ENCODE measurements around the gene EBLN2.

EBLN2 gene

GRCh38 chr3:73061416-73061815, at the start of gene EBLN2:
EBLN2 (plus strand) TSS chr3:73061659; CDS start chr3:73062082, 423 bp downstream.
- Histone ChIP-seq H3K9me3 (ENCODE audit: control insufficient read depth, insufficient read depth, low read length) (no peaks in the 10 kb centered on the region), H3K36me3 (ENCODE audit: control insufficient read depth, low read length) (peaks cover 77% of the 10 kb centered on the region), H4K20me1 (ENCODE audit: control insufficient read depth, insufficient read depth, low read depth, low read length) (peaks cover 15% of the 10 kb centered on the region), H3K9me2 (replicated peaks; ENCODE audit: control insufficient read depth, low read length) (no peaks in the 10 kb centered on the region), H3K27me3 (ENCODE audit: control insufficient read depth, low read length) (no peaks in the 10 kb centered on the region), H3K4me3 (ENCODE audit: low read length) (no peak within 1 kb of the TSS), H3F3A (ENCODE audit: control insufficient read depth, insufficient read depth) (0 out of 2 replicates have a peak, but pooled peaks cover 5% of the 10 kb centered on the region), H3K79me2 (ENCODE audit: control insufficient read depth, low read length) (peaks cover 39% of the 10 kb centered on the region), H3K4me2 (ENCODE audit: low read length) (no peak within 1 kb of the TSS), H3K4me1 (ENCODE audit: control insufficient read depth, low read length) (no peaks in the 10 kb centered on the region), H3K27ac (ENCODE audit: low read depth, low read length) (no peak within 1 kb of the TSS)
- TF ChIP-seq CTCF (IDR thresholded peaks at IDR 0.05; ENCODE audit: low read depth, low read length, poor library complexity, severe bottlenecking), result no peak

GRCh38 chr3:73018298-73018697, 43.2 kb upstream of the EBLN2 start:
- H3K4me1 ChIP-seq (ENCODE audit: control insufficient read depth, low read length), result no peaks in the 10 kb centered on the region
- no peaks in the 10 kb centered on the region for H3K9me3 ChIP-seq (ENCODE audit: control insufficient read depth, insufficient read depth, low read length)
- peaks cover 100% of the 10 kb centered on the region for H3K79me2 ChIP-seq (ENCODE audit: control insufficient read depth, low read length)
- no peak overlapping the region for H3K27ac ChIP-seq (ENCODE audit: low read depth, low read length)
- TF ChIP-seq EZH2phosphoT487 (IDR thresholded peaks at IDR 0.05; ENCODE audit: borderline replicate concordance, low read length), result no peak
- no peak for TF ChIP-seq CTCF (IDR thresholded peaks at IDR 0.05; ENCODE audit: low read depth, low read length, poor library complexity, severe bottlenecking)
- H3K9me2 ChIP-seq (replicated peaks; ENCODE audit: control insufficient read depth, low read length), result no peaks in the 10 kb centered on the region
- peaks cover 57% of the 10 kb centered on the region for H3K36me3 ChIP-seq (ENCODE audit: control insufficient read depth, low read length)
- no peak overlapping the region for H3K4me3 ChIP-seq (ENCODE audit: low read length)
- no peak overlapping the region for H3K4me2 ChIP-seq (ENCODE audit: low read length)
- H4K20me1 ChIP-seq (ENCODE audit: control insufficient read depth, insufficient read depth, low read depth, low read length), result peaks cover 30% of the 10 kb centered on the region
- no peaks in the 10 kb centered on the region for H3F3A ChIP-seq (ENCODE audit: control insufficient read depth, insufficient read depth)
- H3K27me3 ChIP-seq (ENCODE audit: control insufficient read depth, low read length), result no peaks in the 10 kb centered on the region

- TF ChIP-seq CTCF (IDR thresholded peaks at IDR 0.05; ENCODE audit: low read depth, low read length, poor library complexity, severe bottlenecking) (no peak), EZH2phosphoT487 (IDR thresholded peaks at IDR 0.05; ENCODE audit: borderline replicate concordance, low read length) (no peak)
- Histone ChIP-seq H3K79me2 (ENCODE audit: control insufficient read depth, low read length) (peaks cover 100% of the 10 kb centered on the region), H3K27ac (ENCODE audit: low read depth, low read length) (no peak overlapping the region), H3K9me2 (replicated peaks; ENCODE audit: control insufficient read depth, low read length) (no peaks in the 10 kb centered on the region), H4K20me1 (ENCODE audit: control insufficient read depth, insufficient read depth, low read depth, low read length) (peaks cover 30% of the 10 kb centered on the region), H3K4me2 (ENCODE audit: low read length) (no peak overlapping the region), H3K4me1 (ENCODE audit: control insufficient read depth, low read length) (no peaks in the 10 kb centered on the region), H3K36me3 (ENCODE audit: control insufficient read depth, low read length) (peaks cover 53% of the 10 kb centered on the region), H3K27me3 (ENCODE audit: control insufficient read depth, low read length) (no peaks in the 10 kb centered on the region), H3K4me3 (ENCODE audit: low read length) (no peak overlapping the region), H3F3A (ENCODE audit: control insufficient read depth, insufficient read depth) (no peaks in the 10 kb centered on the region), H3K9me3 (ENCODE audit: control insufficient read depth, insufficient read depth, low read length) (no peaks in the 10 kb centered on the region)
Observed at GRCh38 chr3:73018790-73019441, 42.5 kb upstream of the EBLN2 start.

Data from DOHH2 (cell line).